Hepatocyte (in vitro differentiated cells): ENCODE measurements around the gene FTCD. TPM values are rescaled to one million over a fixed set of nuclear protein-coding genes. Genes with fewer than 3 reads are reported as not detected.

ENCODE experiments used
- DNase-seq: peaks from one replicate; pipeline ENCODE4 v3.0.0-alpha.2; 2016; ENCODE audit warnings: low spot score
- H2AFZ ChIP-seq: fragments of 200-600 bp; sonication (generic); 2 replicates; pipeline ENCODE4 v1.6.0; 2016; ENCODE audit warnings: antibody characterized with exemption, mild to moderate bottlenecking
- H3K27ac ChIP-seq: fragments of 200-600 bp; sonication (generic); 2 replicates; pipeline ENCODE4 v1.5.1; 2016; ENCODE audit warnings: mild to moderate bottlenecking
- H3K27me3 ChIP-seq: fragments of 200-600 bp; sonication (generic); 2 replicates; pipeline ENCODE4 v1.6.1; 2016
- H3K36me3 ChIP-seq: fragments of 200-600 bp; sonication (generic); replicated peaks from 2 replicates; pipeline ENCODE4 v1.5.1; 2016; ENCODE audit warnings: low read depth; ENCODE audit not compliant: insufficient read depth
- H3K4me1 ChIP-seq: fragments of 200-600 bp; sonication (generic); 2 replicates; pipeline ENCODE4 v1.5.1; 2016; ENCODE audit warnings: mild to moderate bottlenecking, moderate library complexity; ENCODE audit not compliant: insufficient read depth
- H3K4me2 ChIP-seq: fragments of 200-600 bp; sonication (generic); 2 replicates; pipeline ENCODE4 v1.6.0; 2016
- H3K4me3 ChIP-seq: fragments of 200-600 bp; sonication (generic); 2 replicates; pipeline ENCODE4 v1.5.1; 2016; ENCODE audit warnings: mild to moderate bottlenecking
- H3K79me2 ChIP-seq: fragments of 200-600 bp; sonication (generic); 2 replicates; pipeline ENCODE4 v1.6.0; 2017; ENCODE audit warnings: mild to moderate bottlenecking
- H3K9me2 ChIP-seq: fragments of 200-600 bp; sonication (generic); replicated peaks from 2 replicates; pipeline ENCODE4 v1.6.0; 2017; ENCODE audit warnings: mild to moderate bottlenecking; ENCODE audit not compliant: insufficient read depth
- H3K9me3 ChIP-seq: fragments of 200-600 bp; sonication (generic); 2 replicates; pipeline ENCODE4 v1.5.1; 2016; ENCODE audit warnings: low read depth, mild to moderate bottlenecking
- H4K20me1 ChIP-seq: fragments of 200-600 bp; sonication (generic); 2 replicates; pipeline ENCODE4 v1.6.0; 2016; ENCODE audit warnings: mild to moderate bottlenecking; ENCODE audit not compliant: insufficient read depth, poor library complexity, severe bottlenecking
- EZH2 ChIP-seq: fragments of 200-600 bp; sonication (generic); IDR thresholded peaks from 2 replicates; pipeline ENCODE4 v1.6.1; 2016; ENCODE audit warnings: antibody characterized with exemption, mild to moderate bottlenecking, borderline replicate concordance
- EZH2phosphoT487 ChIP-seq: fragments of 200-600 bp; sonication (generic); IDR thresholded peaks from one replicate; pipeline ENCODE4 v1.6.1; 2018; ENCODE audit warnings: antibody characterized with exemption, mild to moderate bottlenecking, low read depth, moderate library complexity; ENCODE audit not compliant: unreplicated experiment, severe bottlenecking
- WGBS: methylation state at CpG from one replicate; pipeline ENCODE4 v1.1.6; 2016; ENCODE audit warnings: low lambda C conversion rate; ENCODE audit errors: missing lambda C conversion rate; 5-methylcytosine and 5-hydroxymethylcytosine counted together
- polyA plus RNA-seq: library from polyadenylated mRNA; unstranded; fragments of >200 nt; fragmentation: Nextera tagmentation; extraction: Ambion mirVana; gene quantifications from 2 replicates; pipeline ENCODE4 v1.2.1, GENCODE V29; 2016
- total RNA-seq: library from RNA; depleted of rRNA; stranded (reverse); fragments of >200 nt; gene quantifications from 2 replicates; pipeline ENCODE4 v1.2.3, GENCODE V29; 2014
- TF ChIP-seq, protein P1 (sequence below): fragments of 200-600 bp; sonication (generic); IDR thresholded peaks from 2 replicates; pipeline ENCODE4 v1.5.1; 2016; ENCODE audit warnings: antibody characterized with exemption, mild to moderate bottlenecking; ENCODE audit not compliant: poor library complexity

Gene FTCD
- total and polyA plus RNA-seq, 2 experiments from 2014 or later: 27.5 to 76.8 TPM

DNA sequence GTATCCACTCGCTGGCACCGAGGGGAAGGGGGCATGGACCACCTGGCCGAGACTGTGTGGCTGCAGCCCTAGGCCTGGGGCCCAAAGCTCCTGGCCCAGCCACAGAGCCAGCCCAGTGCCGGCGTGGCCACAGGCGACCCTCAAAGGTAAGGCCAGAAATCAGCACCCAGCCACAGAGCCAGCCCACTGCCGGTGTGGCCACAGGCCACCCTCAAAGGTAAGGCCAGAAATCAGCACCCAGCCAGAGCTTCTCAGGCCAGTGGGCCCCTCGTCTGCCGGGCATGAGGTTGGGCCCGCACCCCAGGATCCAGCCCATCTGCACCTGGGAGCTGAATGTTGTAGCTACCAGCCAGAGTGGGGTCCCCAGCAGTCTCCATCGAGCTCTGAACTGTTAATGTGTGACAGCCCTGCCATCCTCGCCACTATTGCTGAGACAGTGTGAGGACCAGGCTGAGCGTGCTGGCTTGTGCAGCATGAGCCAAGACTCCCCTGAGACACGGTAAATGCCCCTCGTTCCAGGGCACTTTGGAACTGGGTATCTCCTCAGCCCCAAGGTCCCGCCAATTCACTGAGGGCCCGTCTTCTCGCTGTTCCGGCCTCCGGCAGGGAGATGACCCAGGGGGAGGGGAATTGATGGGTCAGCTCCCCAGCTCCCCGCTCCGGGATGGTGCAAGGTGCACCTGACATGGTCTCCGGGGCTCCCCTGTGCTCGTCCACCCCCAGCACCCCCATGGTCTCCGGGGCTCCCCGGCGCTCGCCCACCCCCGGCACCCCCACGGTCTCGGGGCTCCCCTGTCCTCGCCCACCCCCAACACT lies 4.7 kb upstream of the FTCD start:
- Histone ChIP-seq H3K4me3 (no peak overlapping the region), H4K20me1 (no peaks in the 10 kb centered on the region), H3K4me1 (no peaks in the 10 kb centered on the region), H2AFZ (no peak overlapping the region), H3K9me3 (no peaks in the 10 kb centered on the region), H3K27ac (no peak overlapping the region), H3K4me2 (no peak overlapping the region), H3K36me3 (no peaks in the 10 kb centered on the region), H3K79me2 (no peaks in the 10 kb centered on the region), H3K27me3 (no peaks in the 10 kb centered on the region), H3K9me2 (no peaks in the 10 kb centered on the region)
- WGBS: 99% methylated on average over 20 of the region's 32 CpGs
- DNase-seq: peak; percentile 3
- TF ChIP-seq EZH2phosphoT487 (no peak), EZH2 (no peak)
- TF ChIP-seq, protein P1, sequence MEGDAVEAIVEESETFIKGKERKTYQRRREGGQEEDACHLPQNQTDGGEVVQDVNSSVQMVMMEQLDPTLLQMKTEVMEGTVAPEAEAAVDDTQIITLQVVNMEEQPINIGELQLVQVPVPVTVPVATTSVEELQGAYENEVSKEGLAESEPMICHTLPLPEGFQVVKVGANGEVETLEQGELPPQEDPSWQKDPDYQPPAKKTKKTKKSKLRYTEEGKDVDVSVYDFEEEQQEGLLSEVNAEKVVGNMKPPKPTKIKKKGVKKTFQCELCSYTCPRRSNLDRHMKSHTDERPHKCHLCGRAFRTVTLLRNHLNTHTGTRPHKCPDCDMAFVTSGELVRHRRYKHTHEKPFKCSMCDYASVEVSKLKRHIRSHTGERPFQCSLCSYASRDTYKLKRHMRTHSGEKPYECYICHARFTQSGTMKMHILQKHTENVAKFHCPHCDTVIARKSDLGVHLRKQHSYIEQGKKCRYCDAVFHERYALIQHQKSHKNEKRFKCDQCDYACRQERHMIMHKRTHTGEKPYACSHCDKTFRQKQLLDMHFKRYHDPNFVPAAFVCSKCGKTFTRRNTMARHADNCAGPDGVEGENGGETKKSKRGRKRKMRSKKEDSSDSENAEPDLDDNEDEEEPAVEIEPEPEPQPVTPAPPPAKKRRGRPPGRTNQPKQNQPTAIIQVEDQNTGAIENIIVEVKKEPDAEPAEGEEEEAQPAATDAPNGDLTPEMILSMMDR: no peak

DNA sequence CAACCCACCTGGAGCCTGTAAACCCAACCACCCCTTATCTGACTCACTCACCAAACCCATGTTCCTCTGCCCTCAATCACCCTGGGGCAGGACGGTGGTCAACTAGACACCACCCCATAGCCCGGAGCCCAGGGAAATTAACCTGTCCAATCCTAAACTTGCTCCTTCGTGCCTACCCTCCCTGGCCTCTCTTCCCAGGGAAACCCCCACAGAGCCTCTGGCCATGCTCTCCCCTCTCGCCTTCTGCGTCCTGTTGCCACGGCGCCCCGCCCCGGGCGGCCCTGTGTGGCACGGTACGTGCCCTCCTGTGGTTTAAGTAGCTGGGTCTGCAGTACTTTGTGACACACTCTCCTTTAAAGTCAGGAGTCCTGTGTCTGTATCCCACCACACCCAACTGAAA lies 4.0 kb upstream of the FTCD start:
- H3K36me3 ChIP-seq: no peaks in the 10 kb centered on the region
- no peak for DNase-seq
- no peaks in the 10 kb centered on the region for H3K79me2 ChIP-seq
- no peaks in the 10 kb centered on the region for H3K27me3 ChIP-seq
- no peaks in the 10 kb centered on the region for H4K20me1 ChIP-seq
- H3K9me2 ChIP-seq: no peaks in the 10 kb centered on the region
- H3K4me1 ChIP-seq: no peaks in the 10 kb centered on the region
- no peak overlapping the region for H3K4me2 ChIP-seq
- H2AFZ ChIP-seq: no peak overlapping the region
- no peaks in the 10 kb centered on the region for H3K9me3 ChIP-seq
- TF ChIP-seq EZH2 (no peak), EZH2phosphoT487 (no peak)
- TF ChIP-seq, protein P1: no peak
- WGBS: 97% methylated on average over 12 of the region's 12 CpGs
- H3K4me3 ChIP-seq: no peak overlapping the region
- H3K27ac ChIP-seq: no peak overlapping the region

GRCh38 chr21:46158666-46159300 lies 3.4 kb upstream of the FTCD start:
- H3K36me3 ChIP-seq: no peaks in the 10 kb centered on the region
- H3K9me2 ChIP-seq: no peaks in the 10 kb centered on the region
- 95% methylated on average over 10 of the region's 10 CpGs for WGBS
- H3K4me1 ChIP-seq: peaks cover under 1% of the 10 kb centered on the region
- no peak overlapping the region for H2AFZ ChIP-seq
- H4K20me1 ChIP-seq: no peaks in the 10 kb centered on the region
- no peaks in the 10 kb centered on the region for H3K27me3 ChIP-seq
- no peak overlapping the region for H3K4me3 ChIP-seq
- no peaks in the 10 kb centered on the region for H3K79me2 ChIP-seq
- no peak overlapping the region for H3K27ac ChIP-seq
- no peak overlapping the region for H3K4me2 ChIP-seq
- peak; percentile 2 for DNase-seq
- TF ChIP-seq EZH2phosphoT487 (no peak), EZH2 (no peak)
- TF ChIP-seq, protein P1: no peak
- H3K9me3 ChIP-seq: no peaks in the 10 kb centered on the region
